Endothelial cell of umbilical vein (primary cell): ENCODE data around the gene DDX24. TPM values are rescaled to one million over a fixed set of nuclear protein-coding genes. Genes with fewer than 3 reads are reported as not detected.

Experiments used
- BruUV-seq: library from RNA; stranded (reverse); fragments of 400-500 nt; replicated peaks from 2 replicates; lab custom pipeline; 2021; lab: Mats Ljungman, UMichigan
- CTCF ChIA-PET: fragments of 300-600, 350-600 bp; sonication (Branson Sonifier 250); formaldehyde crosslinking; loops from one replicate; lab custom pipeline; 2021; ENCODE audit warnings: antibody characterized with exemption, inconsistent platforms; lab: Charles Lee
- POLR2A ChIA-PET: fragments of 300-600, 350-600 bp; sonication (Branson Sonifier 250); formaldehyde crosslinking; loops from one replicate; lab custom pipeline; 2021; ENCODE audit warnings: antibody characterized with exemption, inconsistent platforms; lab: Charles Lee
- DNase-seq: peaks from one replicate; pipeline ENCODE4 v3.0.0-alpha.2; 2011; ENCODE audit warnings: low read depth, low spot score
- FAIRE-seq: peaks from 2 replicates; lab custom pipeline; 2011; peaks lifted over from hg19 to GRCh38; lab: Jason Lieb, UNC
- H2AFZ ChIP-seq: 2 replicates; pipeline ENCODE4 v1.6.0; 2012; ENCODE audit warnings: low read depth, low read length, control low read depth, inconsistent platforms
- H3K27ac ChIP-seq: 2 replicates; pipeline ENCODE4 v1.5.1; 2011; ENCODE audit warnings: low read depth, mild to moderate bottlenecking, control low read depth, low read length, moderate library complexity; ENCODE audit not compliant: insufficient read depth
- H3K27me3 ChIP-seq, 2 experiments: 2 replicates each; pipeline versions ENCODE4 v1.6.0 to v1.6.1; 2011; ENCODE audit warnings: low read length in 2 of 2, mixed read lengths in 1 of 2; ENCODE audit not compliant: control insufficient read depth in 2 of 2, insufficient read depth in 2 of 2
- H3K36me3 ChIP-seq, 2 experiments: 2 replicates in 1 of 2; 3 replicates in 1 of 2; pipeline ENCODE4 v1.5.1; 2011; ENCODE audit warnings: low read length in 2 of 2, mild to moderate bottlenecking in 1 of 2, moderate library complexity in 1 of 2; ENCODE audit not compliant: control insufficient read depth in 2 of 2, insufficient read depth in 2 of 2; ENCODE audit errors: extremely low read depth in 1 of 2
- H3K4me1 ChIP-seq: 3 replicates; pipeline ENCODE4 v1.5.1; 2011; ENCODE audit warnings: mild to moderate bottlenecking, low read length; ENCODE audit not compliant: control insufficient read depth, insufficient read depth; ENCODE audit errors: extremely low read depth
- H3K4me2 ChIP-seq: 2 replicates; pipeline ENCODE4 v1.6.1; 2011; ENCODE audit warnings: low read length, control low read depth, mixed read lengths; ENCODE audit not compliant: insufficient read depth
- H3K4me3 ChIP-seq, 3 experiments: fragments of 200-600 bp in 1 of 3; sonication (generic), shearing (Covaris generic) in 1 of 3; replicated peaks in 1 of 3; 2 replicates each; pipeline ENCODE4 v1.5.1; 2011 to 2016; ENCODE audit warnings: control low read depth in 3 of 3, low read length in 3 of 3, mild to moderate bottlenecking in 2 of 3, inconsistent platforms in 1 of 3, low read depth in 1 of 3, moderate library complexity in 1 of 3; ENCODE audit not compliant: insufficient read depth in 1 of 3
- H3K79me2 ChIP-seq: 2 replicates; pipeline ENCODE4 v1.6.0; 2012; ENCODE audit warnings: low read length, inconsistent platforms; ENCODE audit not compliant: control insufficient read depth, insufficient read depth
- H3K9ac ChIP-seq: replicated peaks from 2 replicates; pipeline ENCODE3; 2011; ENCODE audit warnings: low read length, control low read depth; ENCODE audit not compliant: insufficient read depth; ENCODE audit errors: extremely low read depth
- H3K9me1 ChIP-seq: replicated peaks from 3 replicates; pipeline ENCODE4 v1.6.0; 2011; ENCODE audit warnings: mild to moderate bottlenecking, low read length; ENCODE audit not compliant: control insufficient read depth, insufficient read depth; ENCODE audit errors: extremely low read depth
- H3K9me3 ChIP-seq: replicated peaks from 2 replicates; pipeline ENCODE4 v1.5.1; 2012; ENCODE audit warnings: low read length, inconsistent platforms; ENCODE audit not compliant: control insufficient read depth, insufficient read depth
- H4K20me1 ChIP-seq: replicated peaks from 2 replicates; pipeline ENCODE3; 2011; ENCODE audit warnings: mild to moderate bottlenecking, low read length; ENCODE audit not compliant: control insufficient read depth, insufficient read depth; ENCODE audit errors: extremely low read depth
- EZH2 ChIP-seq: IDR thresholded peaks from 2 replicates; pipeline ENCODE4 v1.6.1; 2012; ENCODE audit warnings: borderline replicate concordance, low read depth, mild to moderate bottlenecking, moderate library complexity, low read length, inconsistent platforms; ENCODE audit not compliant: severe bottlenecking
- FOS ChIP-seq: IDR thresholded peaks from 2 replicates; pipeline ENCODE4 v1.6.1; 2011; ENCODE audit warnings: mild to moderate bottlenecking, low read length, moderate library complexity, borderline replicate concordance; ENCODE audit not compliant: insufficient read depth
- GATA2 ChIP-seq: IDR thresholded peaks from 2 replicates; pipeline ENCODE4 v1.7.0; 2011; ENCODE audit warnings: low read depth, mild to moderate bottlenecking, moderate library complexity, mixed read lengths, low read length; ENCODE audit not compliant: insufficient read length, insufficient read depth
- MYC ChIP-seq: IDR thresholded peaks from one replicate; pipeline ENCODE4 v1.6.1; 2011; ENCODE audit warnings: mild to moderate bottlenecking, low read depth, low read length
- POLR2A ChIP-seq: IDR thresholded peaks from 2 replicates; pipeline ENCODE4 v1.6.1; 2012; ENCODE audit warnings: low read depth, mild to moderate bottlenecking, control low read depth, low read length
- POLR2AphosphoS5 ChIP-seq: IDR thresholded peaks from 2 replicates; pipeline ENCODE4 v1.6.1; 2012; ENCODE audit warnings: low read depth, mild to moderate bottlenecking, control low read depth, low read length, moderate library complexity; ENCODE audit not compliant: insufficient read depth
- dilution Hi-C: fragments of 300-500 bp; cut with MboI; formaldehyde crosslinking; loops from one replicate; pipeline ENCODE4 v1.15.0; 2019; ENCODE audit warnings: low sequenced_read_pairs; ENCODE audit not compliant: extremely low pct_ligation_motif_present
- intact Hi-C: fragments of 100-400 bp; cut with micrococcal nuclease; formaldehyde crosslinking; loops from one replicate; pipeline ENCODE4 v1.10.0; 2022
- polyA plus RNA-seq, 4 experiments: library from polyadenylated mRNA; depleted of rRNA in 3 of 4; stranded (reverse) in 3 of 4; unstranded in 1 of 4; fragments of >200 nt; gene quantifications; 2 replicates each; pipeline versions ENCODE4 v1.2.1 to v1.2.3, GENCODE V29; 2011 to 2012; ENCODE audit warnings: missing spikeins in 1 of 4
- total RNA-seq: library from RNA; stranded (reverse); gene quantifications from 2 replicates; pipeline ENCODE4 v1.2.3, GENCODE V29; 2021
- TF ChIP-seq, protein P1 (sequence below), 2 donors: IDR thresholded peaks; 1 replicate in 1 of 2; 2 replicates in 1 of 2; pipeline ENCODE4 v1.5.1; 2011; ENCODE audit warnings: low read length in 2 of 2, mild to moderate bottlenecking in 2 of 2, moderate library complexity in 2 of 2, control low read depth in 1 of 2, inconsistent platforms in 1 of 2, low read depth in 1 of 2; ENCODE audit not compliant: insufficient read depth in 1 of 2; ENCODE audit errors: extremely low read depth in 1 of 2

Gene DDX24
- total and polyA plus RNA-seq, 2 donors (not counting 3 experiments of a cell fraction or from before 2014, with no cell fraction given) = 88.3 to 141 TPM

DNA sequence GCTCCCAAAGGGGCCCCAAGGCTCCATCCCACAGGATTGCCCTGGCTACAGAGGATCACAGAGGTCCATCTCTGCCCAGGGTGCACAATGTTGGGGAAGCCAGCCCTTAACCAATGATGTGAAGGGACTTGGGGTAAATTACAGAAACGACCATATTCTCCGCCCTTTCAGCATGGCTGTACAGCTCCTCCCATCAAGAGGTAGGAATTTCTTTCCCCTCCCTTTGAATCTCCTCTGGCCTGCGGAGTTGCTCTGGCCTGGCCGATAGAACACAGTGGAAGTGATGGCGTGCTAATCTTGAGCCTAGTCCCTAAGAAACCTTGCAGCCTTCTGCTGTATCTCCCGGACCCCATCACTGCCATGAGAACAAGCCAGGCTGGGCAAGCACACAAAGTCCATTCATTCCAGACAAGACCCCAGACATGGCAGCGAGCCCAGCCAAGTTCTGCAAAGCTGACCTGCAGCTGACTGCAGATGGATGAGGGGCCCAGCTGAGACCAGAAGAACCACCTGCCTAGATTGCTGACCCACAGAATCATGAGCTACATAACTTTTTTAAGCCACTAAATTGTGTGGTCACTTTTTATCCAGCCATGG is 22.6 kb upstream of the DDX24 start:
- H3K9me3 ChIP-seq = no peaks in the 10 kb centered on the region
- BruUV-seq = no TSS peak
- no peak overlapping the region for H3K27ac ChIP-seq
- H4K20me1 ChIP-seq = no peaks in the 10 kb centered on the region
- ChIA-PET POLR2A (no interaction called here), CTCF (interaction anchor here (0.8 to 2.4 kb wide), 2 partner anchors 28 to 33 kb away, joined by 4 to 7 read pairs; no protein-coding TSS in a partner anchor)
- FAIRE-seq = no peak
- no peaks in the 10 kb centered on the region for H3K4me1 ChIP-seq
- no peak overlapping the region for H3K4me2 ChIP-seq
- TF ChIP-seq FOS (no peak), POLR2AphosphoS5 (no peak), EZH2 (no peak), POLR2A (no peak), MYC (no peak), GATA2 (no peak)
- TF ChIP-seq, protein P1, sequence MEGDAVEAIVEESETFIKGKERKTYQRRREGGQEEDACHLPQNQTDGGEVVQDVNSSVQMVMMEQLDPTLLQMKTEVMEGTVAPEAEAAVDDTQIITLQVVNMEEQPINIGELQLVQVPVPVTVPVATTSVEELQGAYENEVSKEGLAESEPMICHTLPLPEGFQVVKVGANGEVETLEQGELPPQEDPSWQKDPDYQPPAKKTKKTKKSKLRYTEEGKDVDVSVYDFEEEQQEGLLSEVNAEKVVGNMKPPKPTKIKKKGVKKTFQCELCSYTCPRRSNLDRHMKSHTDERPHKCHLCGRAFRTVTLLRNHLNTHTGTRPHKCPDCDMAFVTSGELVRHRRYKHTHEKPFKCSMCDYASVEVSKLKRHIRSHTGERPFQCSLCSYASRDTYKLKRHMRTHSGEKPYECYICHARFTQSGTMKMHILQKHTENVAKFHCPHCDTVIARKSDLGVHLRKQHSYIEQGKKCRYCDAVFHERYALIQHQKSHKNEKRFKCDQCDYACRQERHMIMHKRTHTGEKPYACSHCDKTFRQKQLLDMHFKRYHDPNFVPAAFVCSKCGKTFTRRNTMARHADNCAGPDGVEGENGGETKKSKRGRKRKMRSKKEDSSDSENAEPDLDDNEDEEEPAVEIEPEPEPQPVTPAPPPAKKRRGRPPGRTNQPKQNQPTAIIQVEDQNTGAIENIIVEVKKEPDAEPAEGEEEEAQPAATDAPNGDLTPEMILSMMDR (IDR thresholded peaks at IDR 0.05; ENCODE audit: extremely low read depth in 1 of 2, insufficient read depth in 1 of 2, low read depth in 1 of 2, low read length in 2 of 2) = no peak
- intact Hi-C loops = no loop called here
- H2AFZ ChIP-seq = no peak overlapping the region
- no peaks in the 10 kb centered on the region for H3K36me3 ChIP-seq
- no peak overlapping the region for H3K4me3 ChIP-seq
- no peaks in the 10 kb centered on the region for H3K9me1 ChIP-seq
- dilution Hi-C loops = no loop called here
- H3K27me3 ChIP-seq = no peaks in the 10 kb centered on the region
- no peak for DNase-seq
- H3K79me2 ChIP-seq = no peaks in the 10 kb centered on the region
- H3K9ac ChIP-seq = no peak overlapping the region
